ENCODE data around the gene CCDC3. TPM values are rescaled to one million over a fixed set of nuclear protein-coding genes. Genes with fewer than 3 reads are reported as not detected.

CCDC3 gene
- total RNA-seq (2022; extraction: Qiagen RNA extraction), result 0.75 to 1.2 TPM (median 1.2 TPM) in 5 replicates

DNA sequence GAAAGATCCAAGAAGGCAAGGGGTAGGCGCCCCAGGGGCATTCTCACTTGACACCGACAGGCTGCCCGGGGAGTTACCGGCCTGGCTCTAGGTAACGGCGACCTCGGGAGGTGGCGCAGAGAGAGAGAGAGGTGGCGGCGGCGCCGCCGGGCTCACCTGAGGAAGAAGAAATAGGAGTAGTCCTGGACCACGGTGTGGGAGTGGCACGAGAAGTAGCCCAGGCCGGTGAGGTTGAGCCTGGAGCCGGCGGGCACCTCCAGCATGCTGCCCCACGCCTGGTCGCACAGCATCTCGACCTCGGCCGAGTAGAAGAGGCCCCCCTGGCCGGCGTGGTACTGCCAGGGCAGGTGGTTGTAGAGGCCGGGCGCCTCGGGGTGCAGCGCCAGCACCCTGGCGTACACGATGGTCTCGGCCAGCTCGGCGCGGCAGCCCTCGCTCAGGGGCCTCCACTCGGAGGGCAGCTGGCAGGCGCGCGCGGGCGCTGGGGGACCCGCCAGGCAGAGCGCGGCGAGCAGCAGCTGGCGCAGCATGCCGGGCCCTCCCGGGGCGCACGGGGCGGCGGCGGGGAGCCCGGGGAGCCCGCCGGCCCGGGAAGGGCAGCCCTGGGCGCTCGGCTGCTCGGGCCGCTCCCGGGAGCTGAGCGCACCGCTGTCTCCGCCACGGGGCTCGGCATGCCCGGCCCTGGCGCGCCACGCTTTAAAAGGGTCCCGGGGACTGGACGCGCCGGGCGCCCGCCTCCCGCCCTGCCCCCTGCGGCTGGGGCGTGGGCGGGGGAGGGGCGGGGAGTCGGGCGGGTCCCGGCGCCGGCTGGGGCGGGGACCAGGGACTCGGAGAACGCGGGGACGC, at the start of gene CCDC3:
TSS of gene CCDC3 (minus strand) at position 673 of the 846 bp plus-strand sequence. CDS start at position 530, 143 bp downstream.

Other genes with a start within 250 kb of the CCDC3 start
- 49.0 to 60.1 TPM (median 55.6 TPM) in 5 replicates for gene OPTN, start 98.5 kb upstream of the CCDC3 start, total RNA-seq (2022; extraction: Qiagen RNA extraction)
- gene MCM10, start 159.8 kb upstream of the CCDC3 start, total RNA-seq (2022; extraction: Qiagen RNA extraction), result 21.6 to 28.6 TPM (median 24.1 TPM) in 5 replicates
- gene UCMA, start 232.7 kb upstream of the CCDC3 start, total RNA-seq (2022; extraction: Qiagen RNA extraction), result not detected in 5 replicates